Measurements from ENCODE around the gene CCDC71L.
"Not testable (repeated sequence)": the region's sequence is repeated elsewhere in the genome, so short reads cannot be mapped to it uniquely, and the experiment has no call there.

Gene CCDC71L

GRCh38 chr7:106660862-106661720, at the start of gene CCDC71L:
Gene CCDC71L (minus strand): TSS chr7:106661158. CDS start chr7:106660896, 262 bp downstream.
- peak; percentile 92 for DNase-seq

GRCh38 chr7:106709604-106710003, 48.6 kb upstream of the CCDC71L start:
- DNase-seq, result not testable (repeated sequence)

GRCh38 chr7:106704000-106704840, 43.3 kb upstream of the CCDC71L start:
- DNase-seq, result no peak

GRCh38 chr7:106693677-106694353, 32.9 kb upstream of the CCDC71L start:
- DNase-seq, result no peak

- no peak for DNase-seq
These were observed 31.6 kb upstream of the CCDC71L start for GRCh38 chr7:106692450-106693051.

- not testable (repeated sequence) for DNase-seq
These were observed 27.2 kb upstream of the CCDC71L start for GRCh38 chr7:106688161-106688560.

GRCh38 chr7:106683941-106684340, 23.0 kb upstream of the CCDC71L start:
- no peak for DNase-seq

- DNase-seq, result no peak
These were observed 21.0 kb upstream of the CCDC71L start for GRCh38 chr7:106681815-106682495.

- no peak for DNase-seq
These were observed 18.4 kb upstream of the CCDC71L start for GRCh38 chr7:106679153-106679931.

GRCh38 chr7:106678795-106679152, 17.8 kb upstream of the CCDC71L start:
- no peak for DNase-seq

GRCh38 chr7:106676506-106676905, 15.5 kb upstream of the CCDC71L start:
- not testable (repeated sequence) for DNase-seq

- DNase-seq, result not testable (repeated sequence)
These were observed 12.7 kb upstream of the CCDC71L start for GRCh38 chr7:106673688-106674087.

- DNase-seq, result not testable (repeated sequence)
These were observed 11.0 kb upstream of the CCDC71L start for GRCh38 chr7:106671930-106672329.

- no peak for DNase-seq
These were observed 10.2 kb upstream of the CCDC71L start for GRCh38 chr7:106671160-106671559.

- DNase-seq, result no peak
These were observed 8.0 kb upstream of the CCDC71L start for GRCh38 chr7:106668861-106669524.

GRCh38 chr7:106666353-106666752, 5.4 kb upstream of the CCDC71L start:
- no peak for DNase-seq

GRCh38 chr7:106664343-106664742, 3.4 kb upstream of the CCDC71L start:
- no peak for DNase-seq

- peak; percentile 79 for DNase-seq
These were observed 746 bp downstream of the CCDC71L start for GRCh38 chr7:106659963-106660861.

- no peak for DNase-seq
These were observed 1.6 kb downstream of the CCDC71L start for GRCh38 chr7:106659166-106659962.
